ENCODE data around the gene PER3.
"Not testable (repeated sequence)": the region's sequence is repeated elsewhere in the genome, so short reads cannot be mapped to it uniquely, and the experiment has no call there.

PER3 gene

DNA sequence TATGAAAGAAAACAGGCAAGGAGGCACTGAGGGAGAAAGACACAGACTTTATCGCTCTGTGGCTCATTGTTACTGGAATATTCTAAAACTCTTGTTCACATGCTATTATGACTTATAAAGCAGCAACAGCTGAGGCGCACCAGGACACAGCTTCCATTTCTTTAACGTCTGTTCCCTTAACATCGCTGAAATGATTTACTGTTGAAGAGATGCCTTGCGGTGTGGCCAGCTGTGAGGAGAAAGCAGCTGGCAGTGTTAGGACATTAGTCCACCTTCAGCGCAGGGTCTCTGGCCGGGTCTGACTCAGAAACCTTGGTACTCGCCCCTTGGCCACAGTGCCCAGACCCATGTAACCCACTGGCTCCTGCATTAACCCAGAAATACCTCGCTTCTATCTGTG lies 3.1 kb upstream of the PER3 start:
- no peak for ATAC-seq

DNA sequence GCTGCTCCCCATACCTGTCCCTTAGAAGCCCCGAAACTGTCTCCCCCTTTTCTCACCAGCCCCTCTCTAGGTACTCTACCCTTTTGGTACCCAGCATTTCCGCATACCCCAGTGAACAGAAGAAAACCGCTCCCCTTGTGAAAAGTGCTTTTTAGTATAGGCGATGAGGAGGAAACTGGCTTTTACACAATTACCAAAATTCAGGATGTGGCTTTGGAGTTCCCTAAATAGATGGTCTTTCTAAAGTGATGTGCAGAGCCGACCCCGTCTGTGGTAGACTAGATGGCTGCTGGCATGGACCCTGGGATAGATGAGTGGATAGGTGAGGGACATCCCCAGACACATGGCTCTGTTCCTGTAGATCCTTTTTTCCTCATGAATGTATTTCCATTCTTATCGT lies 2.6 kb upstream of the PER3 start:
- no peak for ATAC-seq

DNA sequence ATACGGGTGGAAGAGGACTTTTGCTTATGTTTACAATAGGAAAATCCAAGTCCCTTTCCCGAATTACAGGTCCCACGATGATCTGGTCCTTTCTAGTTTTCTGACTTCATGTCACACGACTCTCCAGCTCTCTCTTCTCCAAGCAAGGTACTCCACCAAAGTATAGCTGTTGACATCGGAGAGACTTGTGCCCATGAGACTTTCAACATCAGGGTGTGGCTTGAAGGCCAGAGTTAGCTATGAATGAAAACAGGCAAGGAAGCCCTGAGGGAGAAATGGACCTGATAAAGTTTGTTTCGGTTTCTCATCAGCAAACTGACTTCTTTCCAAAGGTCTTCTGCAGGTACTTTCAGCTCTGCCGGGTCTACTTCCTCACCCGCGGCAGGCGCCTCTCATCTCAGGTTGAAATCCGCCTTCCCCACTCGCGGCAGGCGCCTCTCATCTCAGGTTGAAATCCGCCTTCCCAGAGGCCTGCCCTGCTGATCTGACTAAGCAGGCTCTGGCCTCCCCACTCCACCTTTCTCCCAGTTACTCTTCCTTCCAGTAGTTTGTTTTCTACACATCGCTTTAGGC lies 2.1 kb upstream of the PER3 start:
- ATAC-seq, result no peak

DNA sequence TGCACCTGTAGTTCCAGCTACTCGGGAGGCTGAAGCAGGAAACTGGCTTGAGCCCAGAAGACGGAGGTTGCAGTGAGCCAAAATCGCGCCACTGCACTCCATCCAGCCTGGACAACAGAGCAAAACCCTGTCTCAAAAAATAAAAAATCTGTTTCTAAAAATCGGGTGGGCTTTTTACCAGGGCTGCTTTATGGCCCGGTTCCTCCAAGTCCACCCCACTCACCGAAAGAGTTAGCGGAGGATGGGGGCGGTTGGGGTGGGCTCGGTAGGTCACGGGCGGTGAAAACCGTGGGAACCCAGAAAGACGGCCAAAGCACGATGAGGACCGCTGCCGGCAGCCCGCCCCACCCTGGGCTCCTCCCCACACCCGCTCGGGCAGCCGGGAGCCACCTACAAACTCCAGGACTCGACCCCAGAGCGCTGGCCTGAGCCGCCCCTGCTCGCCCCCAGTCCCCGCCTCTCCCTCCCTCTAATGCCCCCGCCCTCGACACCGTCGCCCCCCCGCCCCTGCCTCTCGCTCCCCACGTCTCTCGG lies 846 bp upstream of the PER3 start:
- ATAC-seq, result no peak

DNA sequence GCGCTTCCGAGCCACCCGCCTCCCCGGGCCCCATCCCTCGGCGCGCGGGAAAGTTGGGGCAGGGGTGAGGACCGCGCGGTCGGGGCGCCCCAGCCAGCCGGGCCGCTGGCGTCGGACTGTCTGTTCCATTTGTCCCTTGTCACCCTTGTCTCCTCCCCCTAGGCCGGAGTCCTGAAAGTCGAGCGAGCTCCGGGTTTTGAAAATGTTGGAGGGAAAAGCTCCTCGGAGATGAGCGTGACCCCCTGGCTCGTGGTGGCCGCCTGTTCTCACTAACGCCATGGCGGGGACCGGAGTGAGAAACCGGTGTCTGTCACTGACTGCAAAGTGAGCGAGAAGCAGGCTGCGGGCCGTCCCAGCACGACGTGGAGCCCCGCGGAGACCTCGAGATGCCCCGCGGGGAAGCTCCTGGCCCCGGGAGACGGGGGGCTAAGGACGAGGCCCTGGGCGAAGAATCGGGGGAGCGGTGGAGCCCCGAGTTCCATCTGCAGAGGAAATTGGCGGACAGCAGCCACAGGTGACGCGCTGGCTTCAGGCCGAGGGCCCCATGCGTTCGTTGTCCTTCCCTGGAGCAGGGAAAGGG lies 491 bp downstream of the PER3 start:
- ATAC-seq, result no peak

DNA sequence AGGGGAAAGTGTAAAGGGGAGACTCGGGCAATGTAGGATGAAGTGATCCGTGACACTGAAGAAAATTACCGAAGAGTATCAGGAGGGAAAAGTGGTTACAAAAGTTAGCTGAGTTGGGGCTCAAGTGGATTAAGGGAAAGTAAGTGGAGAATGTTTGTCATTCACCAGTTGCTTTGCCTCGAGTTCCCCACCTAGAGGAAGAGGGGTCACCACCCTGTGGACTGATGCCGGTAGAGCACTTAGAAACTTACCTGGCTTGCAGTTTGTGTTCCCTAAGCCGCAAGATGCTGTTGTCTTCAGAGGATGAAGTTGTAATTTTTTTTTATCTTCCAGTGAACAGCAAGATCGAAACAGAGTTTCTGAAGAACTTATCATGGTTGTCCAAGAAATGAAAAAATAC lies 1.0 kb downstream of the PER3 start:
- ATAC-seq, result no peak

DNA sequence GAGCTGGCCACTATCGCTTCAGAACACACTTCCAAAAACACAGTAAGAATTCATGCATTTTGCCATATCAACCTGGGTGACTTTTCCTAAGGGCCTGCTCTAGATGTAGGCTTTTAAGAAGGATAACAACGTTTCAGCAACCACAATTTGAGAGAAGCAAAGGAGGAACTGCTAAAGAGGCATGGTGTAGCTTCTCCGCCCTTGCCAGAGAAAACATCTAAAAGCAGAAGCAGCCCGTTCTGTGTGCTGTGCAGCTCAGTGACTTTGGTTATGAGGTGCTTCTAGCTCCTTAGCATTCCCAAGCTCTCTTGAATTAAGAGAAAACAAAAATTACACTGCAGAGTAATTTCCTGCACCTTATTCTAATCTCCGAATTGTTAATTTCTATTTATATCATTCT lies 2.7 kb downstream of the PER3 start:
- no peak for ATAC-seq

DNA sequence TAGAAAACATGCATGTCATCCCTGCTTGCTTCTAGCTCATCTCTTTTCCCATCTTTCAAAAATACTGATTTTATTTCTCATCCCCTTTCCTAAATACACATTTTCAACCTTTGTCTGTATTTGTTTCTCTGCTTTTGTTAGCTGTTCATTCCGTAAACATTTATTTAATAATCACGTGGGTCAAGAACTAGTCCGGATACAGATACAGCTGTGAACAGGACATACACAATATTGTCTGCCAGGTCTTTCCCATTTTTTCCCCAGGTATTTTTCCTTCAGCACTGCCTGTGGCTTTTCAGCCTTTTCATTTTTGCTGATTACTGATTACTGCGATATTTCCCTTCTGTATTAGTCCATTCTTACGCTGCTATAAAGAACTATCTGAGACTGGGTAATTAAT lies 5.7 kb downstream of the PER3 start:
- ATAC-seq, result no peak

DNA sequence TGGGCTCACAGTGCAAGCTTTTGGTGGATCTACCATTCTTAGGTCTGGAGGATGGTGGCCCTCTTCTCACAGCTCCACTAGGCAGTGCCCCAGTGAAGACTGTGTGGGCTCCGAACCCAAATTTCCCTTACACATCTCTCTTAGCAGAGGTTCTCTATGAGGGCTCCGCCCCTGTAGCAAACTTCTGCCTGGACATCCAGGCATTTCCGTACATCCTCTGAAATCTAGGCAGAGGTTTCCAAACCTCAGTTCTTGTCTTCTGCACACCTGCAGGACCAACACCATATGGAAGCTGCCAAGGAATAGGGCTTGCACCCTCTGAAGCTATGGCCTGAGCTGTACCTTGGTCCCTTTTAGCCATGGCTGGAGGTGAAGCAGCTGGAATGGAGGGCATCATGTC lies 6.9 kb downstream of the PER3 start:
- not testable (repeated sequence) for ATAC-seq

DNA sequence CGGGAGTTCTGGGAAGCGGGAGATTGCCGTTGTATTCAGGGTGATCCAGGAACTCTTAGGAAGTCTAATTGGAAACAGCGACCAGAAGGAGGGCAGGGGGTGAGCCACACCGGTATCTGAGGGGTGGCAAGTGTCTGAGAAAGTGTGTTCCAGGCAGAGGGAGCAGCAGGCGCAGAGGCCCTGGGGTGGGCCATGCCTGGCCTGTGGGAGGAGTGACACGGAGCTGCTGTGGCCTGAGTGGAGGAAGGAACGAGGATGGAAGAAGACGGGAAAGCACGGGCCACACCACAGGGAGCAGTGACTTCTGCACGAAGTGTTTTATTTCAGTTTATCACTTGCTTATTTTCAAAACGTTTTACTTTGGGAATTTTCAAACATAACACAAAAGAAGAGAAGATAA lies 11.3 kb downstream of the PER3 start:
- no peak for ATAC-seq

DNA sequence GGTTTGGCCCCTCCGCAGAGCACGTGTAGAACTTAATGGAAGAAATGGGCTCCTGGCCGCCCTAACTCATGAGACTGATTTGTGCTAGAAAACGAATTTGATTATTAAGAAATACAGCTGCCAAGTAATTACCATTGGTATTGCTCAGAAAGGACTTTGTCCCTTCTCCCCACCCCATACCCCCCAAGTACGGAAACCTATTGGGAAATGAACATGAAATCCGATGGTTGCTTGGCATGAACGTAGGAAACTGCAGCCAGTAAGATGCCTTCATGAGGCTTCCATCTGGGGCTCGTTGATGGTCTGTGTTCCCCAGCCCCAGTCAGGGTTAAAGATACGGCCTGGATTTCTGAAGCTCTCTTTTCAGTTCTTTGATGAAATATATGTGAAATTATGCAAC lies 21.4 kb downstream of the PER3 start:
- ATAC-seq, result no peak

DNA sequence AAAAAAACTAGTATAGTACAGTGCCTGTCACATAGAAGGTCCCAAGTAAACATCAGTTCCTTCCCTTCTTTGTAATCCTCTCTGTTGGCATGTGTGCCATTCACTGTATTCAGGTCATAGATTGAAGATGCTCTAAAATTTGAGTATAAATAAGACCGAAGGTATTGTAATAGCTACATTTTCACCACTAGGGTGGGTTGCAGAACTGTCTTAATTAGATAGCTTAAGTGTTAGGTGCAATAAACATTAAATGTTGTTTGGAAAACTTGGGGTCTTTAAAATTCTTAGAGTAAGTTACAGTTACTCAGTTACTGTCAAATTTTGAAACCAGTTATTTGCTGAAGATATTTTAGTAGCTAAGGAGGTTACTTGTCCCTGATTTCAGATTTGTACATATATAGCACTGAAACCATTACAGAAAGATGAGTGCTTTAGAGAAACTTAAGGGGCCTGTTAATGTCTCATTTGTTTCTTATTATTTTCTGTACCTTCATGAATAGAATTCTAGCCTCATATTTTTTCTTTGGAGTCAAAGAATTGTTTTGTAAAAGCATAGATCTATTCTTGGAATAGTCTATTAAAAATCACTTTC lies 24.3 kb downstream of the PER3 start:
- no peak for ATAC-seq

DNA sequence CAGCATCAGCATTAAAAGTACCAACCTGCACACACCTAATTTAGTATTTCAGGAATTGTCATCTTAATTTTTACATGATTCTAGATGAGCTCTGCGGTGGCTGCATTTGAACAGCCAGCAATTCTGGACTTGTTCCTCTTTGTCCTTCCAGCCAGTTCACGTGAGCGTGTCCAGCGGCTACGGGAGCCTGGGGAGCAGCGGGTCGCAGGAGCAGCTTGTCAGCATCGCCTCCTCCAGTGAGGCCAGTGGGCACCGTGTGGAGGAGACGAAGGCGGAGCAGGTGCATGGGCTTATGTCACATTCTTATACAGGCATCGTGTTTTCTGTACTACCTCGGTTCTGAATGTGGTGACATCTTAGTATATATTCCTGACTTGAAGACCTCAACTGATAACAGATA lies 25.7 kb downstream of the PER3 start:
- no peak for ATAC-seq

DNA sequence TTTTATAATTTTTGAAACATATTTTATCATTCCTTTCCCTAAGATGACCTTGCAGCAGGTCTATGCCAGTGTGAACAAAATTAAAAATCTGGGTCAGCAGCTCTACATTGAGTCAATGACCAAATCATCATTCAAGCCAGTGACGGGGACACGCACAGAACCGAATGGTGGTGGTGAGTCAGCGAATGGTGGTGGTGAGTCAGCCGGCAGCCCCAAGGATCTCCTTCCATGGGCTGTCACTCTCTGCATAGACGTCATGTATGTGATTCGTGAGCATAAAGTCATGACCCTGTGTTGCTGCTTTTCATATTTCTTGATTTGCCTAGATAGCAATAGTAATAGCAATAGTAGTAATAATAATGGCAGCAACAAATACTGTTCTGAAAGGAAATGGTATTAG lies 26.3 kb downstream of the PER3 start:
- peak; percentile 95 to 99 for ATAC-seq

DNA sequence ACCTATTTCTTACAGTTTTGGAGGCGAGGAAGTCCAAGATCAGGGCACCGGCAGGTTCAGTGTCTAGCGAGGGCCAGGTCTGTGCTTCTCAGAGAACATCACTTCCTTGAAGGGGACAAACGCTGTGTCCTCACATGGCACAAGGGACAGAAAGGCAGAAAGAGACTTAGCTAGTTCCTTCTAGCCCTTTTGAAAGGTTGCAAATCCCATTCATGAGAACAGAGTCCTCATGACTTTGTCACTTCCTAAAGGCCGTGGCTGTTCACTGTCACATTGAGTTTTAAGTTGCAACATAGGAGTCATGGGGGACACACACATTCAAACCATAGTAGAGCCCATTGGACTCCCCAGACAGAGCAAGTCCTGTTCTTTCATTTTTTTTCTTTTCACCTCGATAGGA lies 27.4 kb downstream of the PER3 start:
- ATAC-seq, result no peak

DNA sequence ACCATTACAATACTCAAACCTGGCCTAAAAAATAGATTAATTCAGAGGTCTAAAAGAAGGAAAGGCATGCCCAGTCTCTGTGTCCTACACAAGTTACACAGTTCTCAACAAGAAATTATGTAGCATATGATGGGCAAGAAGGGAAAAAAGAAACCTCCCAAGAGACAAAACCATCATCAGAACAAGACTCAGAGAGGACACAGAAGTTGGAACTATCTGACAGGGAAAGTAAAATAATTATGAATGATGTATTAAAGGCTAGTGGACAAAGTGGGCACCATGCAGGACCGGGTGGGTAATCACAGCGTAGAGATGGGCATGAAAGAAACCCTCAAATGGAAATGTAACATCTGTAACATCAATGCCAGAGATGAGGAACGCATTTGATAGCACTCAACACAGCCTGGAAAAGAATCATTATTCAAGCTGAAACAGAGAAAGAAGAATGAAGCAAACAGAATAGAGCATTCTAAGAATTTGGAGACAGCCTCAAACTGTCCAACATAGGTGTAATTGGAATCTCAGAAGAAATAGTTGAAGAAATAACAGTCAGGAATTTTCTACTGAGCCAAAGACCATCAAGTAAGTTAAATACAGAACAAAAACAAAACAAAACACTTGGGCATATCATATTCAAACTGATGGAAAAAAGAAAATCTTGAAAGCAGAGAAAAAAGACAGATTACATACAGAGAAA lies 29.7 kb downstream of the PER3 start:
- no peak for ATAC-seq

DNA sequence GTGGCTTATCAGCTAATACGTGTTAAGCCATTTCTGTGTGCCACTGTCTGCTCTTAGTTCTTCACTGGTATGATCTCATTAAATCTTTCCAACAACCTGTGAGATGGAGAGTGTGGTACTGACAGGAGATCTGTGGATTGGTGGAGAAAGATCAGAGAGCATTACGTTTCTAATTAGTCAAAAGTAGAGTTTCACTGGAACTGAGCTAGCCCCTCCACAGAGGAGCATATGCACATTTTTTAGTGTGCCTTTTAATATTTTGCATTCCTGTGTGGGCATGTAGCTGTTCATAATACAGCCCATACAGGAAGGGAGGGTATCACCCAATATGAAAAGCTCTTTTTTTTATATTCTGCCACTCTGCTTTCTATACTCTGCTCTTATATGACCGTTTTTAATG lies 37.2 kb downstream of the PER3 start:
- ATAC-seq, result no peak

DNA sequence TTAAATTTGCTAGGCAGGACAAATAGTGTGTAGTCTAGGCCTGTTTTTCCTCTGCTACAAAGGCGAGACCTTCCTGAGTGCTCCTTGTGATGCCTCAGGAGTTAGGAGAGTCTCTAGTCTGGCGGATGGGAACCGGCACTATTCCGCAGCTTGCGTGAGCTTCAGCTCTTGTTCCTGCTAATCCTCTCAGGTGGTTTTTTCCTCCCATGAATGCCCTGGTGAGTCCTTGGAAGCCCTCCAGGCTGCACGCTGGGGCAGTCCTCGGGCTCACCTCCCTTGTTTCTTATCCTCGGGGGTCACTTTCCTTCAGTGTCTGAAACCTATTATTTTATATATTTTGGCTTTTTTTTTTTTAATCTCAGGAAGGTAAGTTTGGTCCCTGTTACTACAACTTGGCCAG lies 40.6 kb downstream of the PER3 start:
- ATAC-seq, result no peak

DNA sequence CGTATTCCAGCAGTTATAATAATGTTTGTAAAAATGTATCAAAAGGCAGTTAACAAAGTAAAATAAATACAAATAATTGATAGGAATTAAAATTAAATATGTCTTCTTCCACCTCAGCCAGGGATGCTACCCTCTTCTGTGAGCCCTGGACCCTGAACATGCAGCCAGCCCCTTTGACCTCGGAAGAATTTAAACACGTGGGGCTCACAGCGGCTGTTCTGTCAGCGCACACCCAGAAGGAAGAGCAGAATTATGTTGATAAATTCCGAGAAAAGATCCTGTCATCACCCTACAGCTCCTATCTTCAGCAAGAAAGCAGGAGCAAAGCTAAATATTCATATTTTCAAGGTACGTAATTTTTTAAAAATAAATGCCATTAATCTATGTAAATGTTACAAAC lies 42.3 kb downstream of the PER3 start:
- no peak for ATAC-seq

DNA sequence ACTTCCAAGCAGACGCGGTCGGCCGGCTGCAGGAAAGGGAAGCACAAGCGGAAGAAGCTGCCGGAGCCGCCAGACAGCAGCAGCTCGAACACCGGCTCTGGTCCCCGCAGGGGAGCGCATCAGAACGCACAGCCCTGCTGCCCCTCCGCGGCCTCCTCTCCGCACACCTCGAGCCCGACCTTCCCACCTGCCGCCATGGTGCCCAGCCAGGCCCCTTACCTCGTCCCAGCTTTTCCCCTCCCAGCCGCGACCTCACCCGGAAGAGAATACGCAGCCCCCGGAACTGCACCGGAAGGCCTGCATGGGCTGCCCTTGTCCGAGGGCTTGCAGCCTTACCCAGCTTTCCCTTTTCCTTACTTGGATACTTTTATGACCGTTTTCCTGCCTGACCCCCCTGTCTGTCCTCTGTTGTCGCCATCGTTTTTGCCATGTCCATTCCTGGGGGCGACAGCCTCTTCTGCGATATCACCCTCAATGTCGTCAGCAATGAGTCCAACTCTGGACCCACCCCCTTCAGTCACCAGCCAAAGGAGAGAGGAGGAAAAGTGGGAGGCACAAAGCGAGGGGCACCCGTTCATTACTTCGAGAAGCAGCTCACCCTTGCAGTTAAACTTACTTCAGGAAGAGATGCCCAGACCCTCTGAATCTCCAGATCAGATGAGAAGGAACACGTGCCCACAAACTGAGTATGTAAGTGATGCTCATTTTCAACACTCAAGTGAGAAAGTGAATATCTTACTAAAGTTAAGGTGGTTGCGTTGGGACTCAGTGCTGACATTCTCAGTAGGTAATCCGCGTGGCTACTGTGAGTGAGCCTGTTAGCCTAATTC lies 43.2 kb downstream of the PER3 start:
- ATAC-seq, result peak; percentile 67 to 76

DNA sequence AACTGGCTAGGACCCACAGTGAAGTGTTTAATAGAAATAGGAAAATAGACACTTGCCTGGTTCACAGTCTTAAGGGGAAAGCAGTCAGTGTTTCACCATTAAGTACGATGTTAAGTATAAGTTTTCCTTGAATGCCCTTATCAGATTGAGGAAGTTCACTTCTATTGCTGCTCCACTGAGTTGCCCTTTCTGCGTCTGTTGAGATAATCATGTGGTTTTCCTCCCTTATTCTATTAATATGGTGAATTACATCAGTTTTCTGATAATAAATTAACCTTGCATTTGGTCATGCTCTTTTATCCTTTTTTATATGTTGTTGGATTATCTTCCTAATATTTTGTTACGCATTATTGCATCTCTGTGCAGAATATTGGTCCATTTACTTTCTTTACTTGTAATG lies 47.4 kb downstream of the PER3 start:
- no peak for ATAC-seq

DNA sequence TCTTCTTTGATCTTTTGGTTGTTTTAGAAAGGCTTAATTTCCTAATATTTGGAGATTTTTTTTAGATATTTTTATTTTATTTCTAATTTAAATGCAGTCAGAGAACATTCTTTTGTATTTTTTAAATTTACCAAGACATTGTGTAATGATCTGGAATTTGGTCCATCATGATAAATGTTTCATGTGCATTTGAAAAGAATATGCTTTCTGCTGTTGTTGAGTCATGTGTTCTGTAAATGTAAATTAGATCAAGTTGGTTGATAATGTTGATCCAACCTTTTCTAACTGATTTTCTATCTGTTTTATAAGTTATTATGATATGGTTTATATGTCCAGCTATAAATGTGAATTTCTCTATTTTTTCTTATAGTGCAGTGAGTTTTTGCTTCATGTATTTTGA lies 48.9 kb downstream of the PER3 start:
- ATAC-seq, result no peak

DNA sequence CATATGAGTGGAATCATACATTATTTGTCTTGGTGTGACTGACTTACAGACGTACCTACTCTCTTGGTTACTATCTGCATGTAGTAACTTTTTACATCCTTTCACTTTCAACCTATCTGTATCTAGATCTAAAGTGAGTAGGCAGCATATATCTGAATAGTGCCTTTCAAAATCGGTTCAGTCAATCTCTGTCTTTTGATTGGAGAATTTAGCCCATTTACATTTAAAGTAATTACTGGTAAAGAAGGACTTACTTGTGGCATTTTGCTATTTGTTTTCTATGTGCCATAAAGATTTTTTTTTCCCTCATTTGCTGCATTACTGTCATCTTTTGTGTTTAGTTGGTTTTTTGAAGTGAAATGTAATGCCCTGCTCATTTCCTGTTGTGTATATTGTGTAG lies 54.6 kb downstream of the PER3 start:
- no peak for ATAC-seq

Measured in activated CD4-positive, CD25-positive, alpha-beta regulatory T cell treated with anti-CD3 and anti-CD28 coated beads, Interleukin-2, amount 50 U/mL, for 24 hours (primary cell).